Hepatocyte (in vitro differentiated cells): ENCODE measurements around the gene SLC17A2.

Experiments used
- EZH2 ChIP-seq: fragments of 200-600 bp; sonication (generic); IDR thresholded peaks from 2 replicates; pipeline ENCODE4 v1.6.1; 2016; ENCODE audit warnings: antibody characterized with exemption, mild to moderate bottlenecking, borderline replicate concordance
- EZH2phosphoT487 ChIP-seq: fragments of 200-600 bp; sonication (generic); IDR thresholded peaks from one replicate; pipeline ENCODE4 v1.6.1; 2018; ENCODE audit warnings: antibody characterized with exemption, mild to moderate bottlenecking, low read depth, moderate library complexity; ENCODE audit not compliant: unreplicated experiment, severe bottlenecking
- TF ChIP-seq, protein P1 (sequence below): fragments of 200-600 bp; sonication (generic); IDR thresholded peaks from 2 replicates; pipeline ENCODE4 v1.5.1; 2016; ENCODE audit warnings: antibody characterized with exemption, mild to moderate bottlenecking; ENCODE audit not compliant: poor library complexity

DNA sequence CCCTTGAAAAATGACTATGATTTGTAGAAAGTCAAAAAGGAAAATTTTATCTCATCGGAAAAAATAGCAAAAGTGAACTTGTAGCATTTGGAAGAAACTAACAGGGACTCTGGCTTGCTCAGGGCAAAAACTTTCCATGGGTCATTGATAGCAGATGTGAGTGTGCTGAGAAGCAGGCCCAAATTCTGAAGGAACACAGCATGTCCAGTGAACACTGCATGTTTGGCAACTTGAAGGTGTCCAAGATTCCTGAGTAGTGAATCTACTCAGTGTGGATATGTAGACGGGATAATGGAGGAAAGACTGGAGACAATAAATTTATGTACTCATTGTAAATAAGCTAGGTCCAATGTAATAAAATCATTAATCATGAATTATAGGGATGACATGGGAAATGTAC, 8.2 kb downstream of the SLC17A2 start:
- TF ChIP-seq, protein P1, sequence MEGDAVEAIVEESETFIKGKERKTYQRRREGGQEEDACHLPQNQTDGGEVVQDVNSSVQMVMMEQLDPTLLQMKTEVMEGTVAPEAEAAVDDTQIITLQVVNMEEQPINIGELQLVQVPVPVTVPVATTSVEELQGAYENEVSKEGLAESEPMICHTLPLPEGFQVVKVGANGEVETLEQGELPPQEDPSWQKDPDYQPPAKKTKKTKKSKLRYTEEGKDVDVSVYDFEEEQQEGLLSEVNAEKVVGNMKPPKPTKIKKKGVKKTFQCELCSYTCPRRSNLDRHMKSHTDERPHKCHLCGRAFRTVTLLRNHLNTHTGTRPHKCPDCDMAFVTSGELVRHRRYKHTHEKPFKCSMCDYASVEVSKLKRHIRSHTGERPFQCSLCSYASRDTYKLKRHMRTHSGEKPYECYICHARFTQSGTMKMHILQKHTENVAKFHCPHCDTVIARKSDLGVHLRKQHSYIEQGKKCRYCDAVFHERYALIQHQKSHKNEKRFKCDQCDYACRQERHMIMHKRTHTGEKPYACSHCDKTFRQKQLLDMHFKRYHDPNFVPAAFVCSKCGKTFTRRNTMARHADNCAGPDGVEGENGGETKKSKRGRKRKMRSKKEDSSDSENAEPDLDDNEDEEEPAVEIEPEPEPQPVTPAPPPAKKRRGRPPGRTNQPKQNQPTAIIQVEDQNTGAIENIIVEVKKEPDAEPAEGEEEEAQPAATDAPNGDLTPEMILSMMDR: no peak
- TF ChIP-seq EZH2 (no peak), EZH2phosphoT487 (no peak)
